Measurements from ENCODE around the gene XRN1.
"Not testable (repeated sequence)": the region's sequence is repeated elsewhere in the genome, so short reads cannot be mapped to it uniquely, and the experiment has no call there.

DNA sequence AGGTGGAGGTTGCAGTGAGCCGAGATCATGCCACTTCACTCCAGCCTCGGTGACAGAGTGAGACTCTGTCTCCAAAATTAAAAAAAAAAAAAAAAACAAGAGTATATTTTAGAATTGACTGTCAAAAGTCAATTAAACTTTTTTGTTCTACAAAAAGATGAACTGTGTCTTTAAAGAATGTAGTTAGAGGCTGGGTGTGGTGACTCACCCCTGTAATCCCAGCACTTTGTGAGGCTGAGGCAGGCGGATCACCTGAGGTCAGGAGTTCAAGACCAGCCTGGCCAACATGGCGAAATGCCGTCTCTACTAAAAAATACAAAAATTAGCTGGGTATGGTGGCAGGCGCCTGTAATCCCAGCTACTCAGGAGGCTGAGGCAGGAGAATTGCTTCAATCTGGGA lies 78.3 kb downstream of the XRN1 start:
- TF ChIP-seq, protein P1, sequence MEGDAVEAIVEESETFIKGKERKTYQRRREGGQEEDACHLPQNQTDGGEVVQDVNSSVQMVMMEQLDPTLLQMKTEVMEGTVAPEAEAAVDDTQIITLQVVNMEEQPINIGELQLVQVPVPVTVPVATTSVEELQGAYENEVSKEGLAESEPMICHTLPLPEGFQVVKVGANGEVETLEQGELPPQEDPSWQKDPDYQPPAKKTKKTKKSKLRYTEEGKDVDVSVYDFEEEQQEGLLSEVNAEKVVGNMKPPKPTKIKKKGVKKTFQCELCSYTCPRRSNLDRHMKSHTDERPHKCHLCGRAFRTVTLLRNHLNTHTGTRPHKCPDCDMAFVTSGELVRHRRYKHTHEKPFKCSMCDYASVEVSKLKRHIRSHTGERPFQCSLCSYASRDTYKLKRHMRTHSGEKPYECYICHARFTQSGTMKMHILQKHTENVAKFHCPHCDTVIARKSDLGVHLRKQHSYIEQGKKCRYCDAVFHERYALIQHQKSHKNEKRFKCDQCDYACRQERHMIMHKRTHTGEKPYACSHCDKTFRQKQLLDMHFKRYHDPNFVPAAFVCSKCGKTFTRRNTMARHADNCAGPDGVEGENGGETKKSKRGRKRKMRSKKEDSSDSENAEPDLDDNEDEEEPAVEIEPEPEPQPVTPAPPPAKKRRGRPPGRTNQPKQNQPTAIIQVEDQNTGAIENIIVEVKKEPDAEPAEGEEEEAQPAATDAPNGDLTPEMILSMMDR (IDR thresholded peaks at IDR 0.05): not testable (repeated sequence)
- not testable (repeated sequence) for TF ChIP-seq POLR2A (IDR thresholded peaks at IDR 0.05)
